ENCODE measurements around the gene CAMK4. TPM values are rescaled to one million over a fixed set of nuclear protein-coding genes. Genes with fewer than 3 reads are reported as not detected.

Gene CAMK4
- total RNA-seq, 2 donors from 2014 or later: 6.7 to 14.0 TPM

DNA sequence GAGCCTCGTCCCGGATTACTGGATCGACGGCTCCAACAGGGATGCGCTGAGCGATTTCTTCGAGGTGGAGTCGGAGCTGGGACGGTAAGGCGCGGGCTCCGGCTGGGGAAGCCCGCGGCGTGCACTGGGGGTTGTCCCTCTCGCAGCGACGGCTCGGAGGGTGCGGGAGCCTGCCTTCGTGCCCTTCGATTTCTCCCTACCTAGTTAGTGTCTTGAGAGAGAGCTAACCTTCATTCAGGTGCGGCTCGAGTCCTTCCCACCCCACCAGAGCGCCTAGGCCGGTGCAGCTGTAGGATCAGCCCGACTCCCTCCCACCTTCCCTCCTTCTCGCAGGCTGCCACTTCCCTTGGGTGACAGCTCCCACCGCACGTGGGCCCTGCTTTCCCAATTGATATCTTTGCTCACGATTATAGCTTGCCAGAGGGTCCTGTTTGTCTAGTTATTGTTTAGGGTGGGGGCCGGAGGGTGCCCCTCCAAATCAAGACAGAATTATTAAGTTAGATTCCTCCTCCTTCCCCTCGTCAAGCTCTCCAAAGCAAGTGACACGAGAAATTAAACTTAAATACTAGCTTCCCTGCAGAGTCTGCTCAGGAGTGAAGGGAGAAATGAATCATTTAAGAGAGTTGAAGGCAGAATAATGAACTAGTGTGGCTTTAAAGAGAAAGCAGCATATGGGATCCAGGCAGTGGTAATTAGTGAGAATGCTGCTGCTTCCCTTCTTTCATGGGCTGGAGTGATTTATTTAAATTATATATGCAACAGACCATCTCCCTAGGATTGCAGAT lies 569 bp downstream of the CAMK4 start:
- H3K4me3 ChIP-seq: peak overlapping the region; percentile 40 to 43
- no peak overlapping the region for H3K27ac ChIP-seq
- H3K4me1 ChIP-seq (replicated peaks): no peaks in the 10 kb centered on the region
- no peaks in the 10 kb centered on the region for H3K9me3 ChIP-seq
- no peaks in the 10 kb centered on the region for H3K36me3 ChIP-seq
- peaks cover 5% of the 10 kb centered on the region for H3K27me3 ChIP-seq (replicated peaks; ENCODE audit: insufficient read depth)
- intact Hi-C loops (cut with DNase I): no loop called here
- no peak for DNase-seq (ENCODE audit: low spot score)
- WGBS: 2% methylated on average over 33 of the region's 34 CpGs
- TF ChIP-seq POLR2A (IDR thresholded peaks at IDR 0.05): no peak
- TF ChIP-seq, protein P1, sequence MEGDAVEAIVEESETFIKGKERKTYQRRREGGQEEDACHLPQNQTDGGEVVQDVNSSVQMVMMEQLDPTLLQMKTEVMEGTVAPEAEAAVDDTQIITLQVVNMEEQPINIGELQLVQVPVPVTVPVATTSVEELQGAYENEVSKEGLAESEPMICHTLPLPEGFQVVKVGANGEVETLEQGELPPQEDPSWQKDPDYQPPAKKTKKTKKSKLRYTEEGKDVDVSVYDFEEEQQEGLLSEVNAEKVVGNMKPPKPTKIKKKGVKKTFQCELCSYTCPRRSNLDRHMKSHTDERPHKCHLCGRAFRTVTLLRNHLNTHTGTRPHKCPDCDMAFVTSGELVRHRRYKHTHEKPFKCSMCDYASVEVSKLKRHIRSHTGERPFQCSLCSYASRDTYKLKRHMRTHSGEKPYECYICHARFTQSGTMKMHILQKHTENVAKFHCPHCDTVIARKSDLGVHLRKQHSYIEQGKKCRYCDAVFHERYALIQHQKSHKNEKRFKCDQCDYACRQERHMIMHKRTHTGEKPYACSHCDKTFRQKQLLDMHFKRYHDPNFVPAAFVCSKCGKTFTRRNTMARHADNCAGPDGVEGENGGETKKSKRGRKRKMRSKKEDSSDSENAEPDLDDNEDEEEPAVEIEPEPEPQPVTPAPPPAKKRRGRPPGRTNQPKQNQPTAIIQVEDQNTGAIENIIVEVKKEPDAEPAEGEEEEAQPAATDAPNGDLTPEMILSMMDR (IDR thresholded peaks at IDR 0.05): no peak
- TF ChIP-seq POLR2AphosphoS5 (IDR thresholded peaks at IDR 0.05): no peak

DNA sequence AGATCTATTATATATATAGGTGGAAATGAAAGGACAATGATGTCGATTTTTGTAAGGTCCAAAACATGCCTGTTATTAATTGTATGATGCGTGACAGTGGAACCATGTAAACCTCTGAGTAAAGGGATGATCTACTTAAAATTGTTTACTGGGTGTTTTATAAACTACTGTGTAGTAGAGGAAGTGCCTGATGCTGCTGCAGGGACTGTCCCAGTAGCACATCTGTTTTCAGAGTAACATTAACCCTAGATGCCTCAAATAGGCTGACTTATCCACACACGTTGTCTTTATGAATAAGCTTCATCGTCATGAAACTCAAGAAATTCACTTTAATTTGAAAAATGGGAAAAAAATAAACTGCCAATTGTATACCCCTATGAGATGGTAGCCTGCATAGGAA lies 1.7 kb downstream of the CAMK4 start:
- intact Hi-C loops (cut with DNase I): no loop called here
- Histone ChIP-seq H3K4me3 (no peak overlapping the region), H3K4me1 (replicated peaks) (no peaks in the 10 kb centered on the region), H3K36me3 (no peaks in the 10 kb centered on the region), H3K27me3 (replicated peaks; ENCODE audit: insufficient read depth) (peaks cover 5% of the 10 kb centered on the region), H3K27ac (no peak overlapping the region), H3K9me3 (no peaks in the 10 kb centered on the region)
- TF ChIP-seq, protein P1 (IDR thresholded peaks at IDR 0.05): no peak
- no peak for TF ChIP-seq POLR2AphosphoS5 (IDR thresholded peaks at IDR 0.05)
- TF ChIP-seq POLR2A (IDR thresholded peaks at IDR 0.05): no peak
- no peak for DNase-seq (ENCODE audit: low spot score)
- 86% methylated on average over 4 of the region's 4 CpGs for WGBS

DNA sequence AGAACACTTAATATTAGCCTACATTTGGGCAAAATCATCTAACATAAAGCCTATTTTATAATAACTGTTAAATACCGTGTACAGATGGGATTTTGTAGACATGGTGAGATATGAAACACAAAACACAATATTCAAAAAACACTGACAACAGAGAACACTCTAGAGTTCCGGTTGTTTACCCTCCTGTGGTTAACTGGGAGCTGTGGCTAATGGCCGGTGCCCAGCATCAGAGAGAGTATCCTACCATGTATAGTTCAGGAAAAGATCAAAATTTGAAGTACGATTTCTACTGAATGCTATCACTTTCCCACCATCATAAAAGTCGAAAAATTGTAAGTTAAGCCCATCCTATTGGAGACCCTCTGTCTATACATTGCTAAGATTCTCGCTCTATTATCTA lies 2.4 kb downstream of the CAMK4 start:
- H3K36me3 ChIP-seq: no peaks in the 10 kb centered on the region
- H3K9me3 ChIP-seq: no peaks in the 10 kb centered on the region
- 92% methylated on average over 6 of the region's 6 CpGs for WGBS
- peaks cover 5% of the 10 kb centered on the region for H3K27me3 ChIP-seq (replicated peaks; ENCODE audit: insufficient read depth)
- TF ChIP-seq, protein P1 (IDR thresholded peaks at IDR 0.05): no peak
- TF ChIP-seq POLR2AphosphoS5 (IDR thresholded peaks at IDR 0.05): no peak
- no peak for TF ChIP-seq POLR2A (IDR thresholded peaks at IDR 0.05)
- H3K4me3 ChIP-seq: no peak overlapping the region
- no peak overlapping the region for H3K27ac ChIP-seq
- no peaks in the 10 kb centered on the region for H3K4me1 ChIP-seq (replicated peaks)
- no peak for DNase-seq (ENCODE audit: low spot score)
- intact Hi-C loops (cut with DNase I): no loop called here

DNA sequence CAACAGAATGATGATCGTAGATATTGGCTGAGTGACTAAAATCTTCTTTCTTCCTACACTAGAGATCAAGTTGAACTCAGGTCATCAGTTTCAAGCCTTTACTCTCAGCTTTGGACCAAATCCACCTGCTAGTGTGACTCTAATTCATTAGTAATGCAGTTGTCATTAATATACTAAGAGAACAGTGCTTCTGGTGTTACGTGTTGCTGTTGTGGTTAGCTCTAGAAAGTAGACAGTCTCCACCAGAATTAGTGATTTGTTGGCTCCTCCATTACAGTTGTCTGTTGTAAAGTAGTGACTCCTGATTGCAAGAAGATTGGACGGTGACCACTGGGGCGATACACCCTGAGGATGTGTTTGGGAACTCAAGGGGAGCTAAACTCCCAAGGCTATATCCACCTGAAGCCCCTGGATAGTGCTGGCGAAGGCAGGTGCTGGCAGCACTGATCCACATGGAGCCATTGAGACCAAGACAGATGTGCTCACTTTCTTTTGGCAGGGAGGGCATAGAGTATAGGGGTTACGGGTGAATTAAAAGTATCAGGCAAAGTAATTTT lies 3.1 kb downstream of the CAMK4 start:
- H3K27me3 ChIP-seq (replicated peaks; ENCODE audit: insufficient read depth): peaks cover 5% of the 10 kb centered on the region
- DNase-seq (ENCODE audit: low spot score): no peak
- 78% methylated on average over 6 of the region's 6 CpGs for WGBS
- no peak overlapping the region for H3K4me3 ChIP-seq
- H3K27ac ChIP-seq: no peak overlapping the region
- H3K9me3 ChIP-seq: no peaks in the 10 kb centered on the region
- TF ChIP-seq POLR2AphosphoS5 (IDR thresholded peaks at IDR 0.05): no peak
- TF ChIP-seq, protein P1 (IDR thresholded peaks at IDR 0.05): no peak
- no peak for TF ChIP-seq POLR2A (IDR thresholded peaks at IDR 0.05)
- no peaks in the 10 kb centered on the region for H3K36me3 ChIP-seq
- no peaks in the 10 kb centered on the region for H3K4me1 ChIP-seq (replicated peaks)
- intact Hi-C loops (cut with DNase I): no loop called here

DNA sequence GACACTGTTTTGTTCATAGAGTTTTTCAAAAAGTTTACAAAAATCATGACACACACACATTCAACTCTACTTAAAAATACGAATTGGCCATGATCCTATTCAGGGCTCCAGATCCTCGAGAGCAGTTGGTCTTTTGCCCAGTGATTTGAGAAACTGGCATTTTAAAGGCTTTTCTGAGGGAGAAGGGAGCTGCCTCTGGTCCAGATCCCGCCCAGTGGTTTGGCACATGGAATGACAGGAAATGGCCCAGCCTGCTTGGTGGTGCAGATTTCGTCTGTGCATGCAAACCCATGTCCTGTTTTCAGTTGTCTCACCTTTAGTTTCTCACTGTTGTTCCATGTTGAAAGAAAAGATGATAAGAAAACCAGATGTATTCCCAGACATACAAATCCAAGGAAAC lies 3.6 kb downstream of the CAMK4 start:
- TF ChIP-seq, protein P1 (IDR thresholded peaks at IDR 0.05): no peak
- TF ChIP-seq POLR2A (IDR thresholded peaks at IDR 0.05) (no peak), POLR2AphosphoS5 (IDR thresholded peaks at IDR 0.05) (no peak)
- Histone ChIP-seq H3K27ac (no peak overlapping the region), H3K4me3 (no peak overlapping the region), H3K36me3 (no peaks in the 10 kb centered on the region), H3K9me3 (no peaks in the 10 kb centered on the region), H3K27me3 (replicated peaks; ENCODE audit: insufficient read depth) (peaks cover 5% of the 10 kb centered on the region), H3K4me1 (replicated peaks) (no peaks in the 10 kb centered on the region)
- no peak for DNase-seq (ENCODE audit: low spot score)
- WGBS: 27% methylated on average over 4 of the region's 4 CpGs
- intact Hi-C loops (cut with DNase I): no loop called here

Measured in prostate gland (tissue), 2 donors.